IPS-18a (cell line): ENCODE measurements around the gene UNC119.

Experiments used
- H3K27ac ChIP-seq: one replicate; pipeline ENCODE4 v1.5.1; 2013; ENCODE audit warnings: low read length
- H3K27me3 ChIP-seq: one replicate; pipeline ENCODE4 v1.6.1; 2013; ENCODE audit warnings: mild to moderate bottlenecking, low read length; ENCODE audit not compliant: control insufficient read depth, insufficient read depth
- H3K36me3 ChIP-seq: one replicate; pipeline ENCODE4 v1.6.1; 2013; ENCODE audit warnings: low read depth, low read length; ENCODE audit not compliant: control insufficient read depth
- H3K4me1 ChIP-seq: one replicate; pipeline ENCODE4 v1.6.1; 2013; ENCODE audit warnings: low read depth, low read length; ENCODE audit not compliant: control insufficient read depth
- H3K4me3 ChIP-seq: one replicate; pipeline ENCODE4 v1.5.1; 2013; ENCODE audit warnings: low read length
- H3K9ac ChIP-seq: one replicate; pipeline ENCODE4 v1.6.1; 2013; ENCODE audit warnings: mild to moderate bottlenecking, low read length, moderate library complexity
- H3K9me3 ChIP-seq: one replicate; pipeline ENCODE4 v1.6.1; 2013; ENCODE audit warnings: low read depth, low read length; ENCODE audit not compliant: control insufficient read depth

UNC119 gene

GRCh38 chr17:28549236-28550132, 2.9 kb downstream of the UNC119 start:
- no peaks in the 10 kb centered on the region for H3K9me3 ChIP-seq
- peaks cover 16% of the 10 kb centered on the region for H3K36me3 ChIP-seq
- H3K9ac ChIP-seq, result no peak overlapping the region
- H3K4me1 ChIP-seq, result peaks cover 11% of the 10 kb centered on the region
- no peak overlapping the region for H3K27ac ChIP-seq
- H3K4me3 ChIP-seq, result no peak overlapping the region
- no peaks in the 10 kb centered on the region for H3K27me3 ChIP-seq

GRCh38 chr17:28548417-28549130, 3.9 kb downstream of the UNC119 start:
- no peak overlapping the region for H3K9ac ChIP-seq
- H3K36me3 ChIP-seq, result peaks cover 7% of the 10 kb centered on the region
- no peak overlapping the region for H3K4me3 ChIP-seq
- no peak overlapping the region for H3K27ac ChIP-seq
- H3K4me1 ChIP-seq, result peaks cover 11% of the 10 kb centered on the region
- H3K27me3 ChIP-seq, result no peaks in the 10 kb centered on the region
- H3K9me3 ChIP-seq, result no peaks in the 10 kb centered on the region

GRCh38 chr17:28547623-28548416, 4.6 kb downstream of the UNC119 start:
- peaks cover 5% of the 10 kb centered on the region for H3K36me3 ChIP-seq
- peaks cover 10% of the 10 kb centered on the region for H3K4me1 ChIP-seq
- no peak overlapping the region for H3K27ac ChIP-seq
- no peak overlapping the region for H3K9ac ChIP-seq
- no peak overlapping the region for H3K4me3 ChIP-seq
- no peaks in the 10 kb centered on the region for H3K27me3 ChIP-seq
- H3K9me3 ChIP-seq, result no peaks in the 10 kb centered on the region

- no peak overlapping the region for H3K27ac ChIP-seq
- peaks cover 5% of the 10 kb centered on the region for H3K36me3 ChIP-seq
- no peaks in the 10 kb centered on the region for H3K9me3 ChIP-seq
- no peak overlapping the region for H3K4me3 ChIP-seq
- no peaks in the 10 kb centered on the region for H3K27me3 ChIP-seq
- no peak overlapping the region for H3K9ac ChIP-seq
- peaks cover 7% of the 10 kb centered on the region for H3K4me1 ChIP-seq
These were observed 5.3 kb downstream of the UNC119 start for GRCh38 chr17:28547096-28547622.

GRCh38 chr17:28545787-28546415, 6.5 kb downstream of the UNC119 start:
- Histone ChIP-seq H3K27ac (no peak overlapping the region), H3K36me3 (peaks cover 5% of the 10 kb centered on the region), H3K9me3 (no peaks in the 10 kb centered on the region), H3K4me3 (no peak overlapping the region), H3K27me3 (no peaks in the 10 kb centered on the region), H3K9ac (no peak overlapping the region), H3K4me1 (no peaks in the 10 kb centered on the region)

GRCh38 chr17:28545141-28545503, 7.3 kb downstream of the UNC119 start:
- Histone ChIP-seq H3K4me3 (no peak overlapping the region), H3K9me3 (no peaks in the 10 kb centered on the region), H3K27me3 (no peaks in the 10 kb centered on the region), H3K27ac (no peak overlapping the region), H3K36me3 (peaks cover 5% of the 10 kb centered on the region), H3K9ac (no peak overlapping the region), H3K4me1 (no peaks in the 10 kb centered on the region)

GRCh38 chr17:28544402-28545140, 7.9 kb downstream of the UNC119 start:
- Histone ChIP-seq H3K9me3 (no peaks in the 10 kb centered on the region), H3K4me3 (no peak overlapping the region), H3K4me1 (no peaks in the 10 kb centered on the region), H3K27ac (no peak overlapping the region), H3K9ac (no peak overlapping the region), H3K36me3 (peaks cover 5% of the 10 kb centered on the region), H3K27me3 (no peaks in the 10 kb centered on the region)

GRCh38 chr17:28541439-28541838, 11.0 kb downstream of the UNC119 start:
- H3K36me3 ChIP-seq, result no peaks in the 10 kb centered on the region
- no peak overlapping the region for H3K4me3 ChIP-seq
- no peak overlapping the region for H3K9ac ChIP-seq
- no peaks in the 10 kb centered on the region for H3K27me3 ChIP-seq
- H3K4me1 ChIP-seq, result no peaks in the 10 kb centered on the region
- H3K27ac ChIP-seq, result no peak overlapping the region
- no peaks in the 10 kb centered on the region for H3K9me3 ChIP-seq

- Histone ChIP-seq H3K27me3 (no peaks in the 10 kb centered on the region), H3K36me3 (no peaks in the 10 kb centered on the region), H3K9ac (no peak overlapping the region), H3K4me3 (no peak overlapping the region), H3K4me1 (no peaks in the 10 kb centered on the region), H3K9me3 (no peaks in the 10 kb centered on the region), H3K27ac (no peak overlapping the region)
These were observed 12.2 kb downstream of the UNC119 start for GRCh38 chr17:28540231-28540630.

GRCh38 chr17:28538296-28538895, 14.0 kb downstream of the UNC119 start:
- Histone ChIP-seq H3K4me1 (no peaks in the 10 kb centered on the region), H3K9ac (no peak overlapping the region), H3K9me3 (no peaks in the 10 kb centered on the region), H3K4me3 (no peak overlapping the region), H3K27me3 (no peaks in the 10 kb centered on the region), H3K27ac (no peak overlapping the region), H3K36me3 (no peaks in the 10 kb centered on the region)
